Activated T-cell treated with anti-CD3 and anti-CD28 coated beads, Interleukin-2, amount 50 U/mL, for 24 hours (primary cell): ENCODE measurements around the gene NCKAP5.

Source experiments
- DNase-seq: peaks from one replicate; pipeline ENCODE4 v3.0.0-alpha.2; 2020
- H3K27ac Mint-ChIP-seq: 2 replicates; pipeline ENCODE4 v1.8.0; 2020; ENCODE audit warnings: mild to moderate bottlenecking, mixed read lengths
- H3K27me3 Mint-ChIP-seq: 2 replicates; pipeline ENCODE4 v1.8.0; 2020; ENCODE audit warnings: mixed read lengths
- H3K36me3 Mint-ChIP-seq: 2 replicates; pipeline ENCODE4 v1.8.0; 2020; ENCODE audit warnings: low read depth, mixed read lengths
- H3K4me1 Mint-ChIP-seq: 2 replicates; pipeline ENCODE4 v1.8.0; 2020; ENCODE audit warnings: low read depth, mixed read lengths
- H3K4me3 Mint-ChIP-seq: 2 replicates; pipeline ENCODE4 v1.8.0; 2020; ENCODE audit warnings: mild to moderate bottlenecking, moderate library complexity, mixed read lengths
- H3K9me3 Mint-ChIP-seq: 2 replicates; pipeline ENCODE4 v1.8.0; 2020; ENCODE audit warnings: mixed read lengths

NCKAP5 gene

DNA sequence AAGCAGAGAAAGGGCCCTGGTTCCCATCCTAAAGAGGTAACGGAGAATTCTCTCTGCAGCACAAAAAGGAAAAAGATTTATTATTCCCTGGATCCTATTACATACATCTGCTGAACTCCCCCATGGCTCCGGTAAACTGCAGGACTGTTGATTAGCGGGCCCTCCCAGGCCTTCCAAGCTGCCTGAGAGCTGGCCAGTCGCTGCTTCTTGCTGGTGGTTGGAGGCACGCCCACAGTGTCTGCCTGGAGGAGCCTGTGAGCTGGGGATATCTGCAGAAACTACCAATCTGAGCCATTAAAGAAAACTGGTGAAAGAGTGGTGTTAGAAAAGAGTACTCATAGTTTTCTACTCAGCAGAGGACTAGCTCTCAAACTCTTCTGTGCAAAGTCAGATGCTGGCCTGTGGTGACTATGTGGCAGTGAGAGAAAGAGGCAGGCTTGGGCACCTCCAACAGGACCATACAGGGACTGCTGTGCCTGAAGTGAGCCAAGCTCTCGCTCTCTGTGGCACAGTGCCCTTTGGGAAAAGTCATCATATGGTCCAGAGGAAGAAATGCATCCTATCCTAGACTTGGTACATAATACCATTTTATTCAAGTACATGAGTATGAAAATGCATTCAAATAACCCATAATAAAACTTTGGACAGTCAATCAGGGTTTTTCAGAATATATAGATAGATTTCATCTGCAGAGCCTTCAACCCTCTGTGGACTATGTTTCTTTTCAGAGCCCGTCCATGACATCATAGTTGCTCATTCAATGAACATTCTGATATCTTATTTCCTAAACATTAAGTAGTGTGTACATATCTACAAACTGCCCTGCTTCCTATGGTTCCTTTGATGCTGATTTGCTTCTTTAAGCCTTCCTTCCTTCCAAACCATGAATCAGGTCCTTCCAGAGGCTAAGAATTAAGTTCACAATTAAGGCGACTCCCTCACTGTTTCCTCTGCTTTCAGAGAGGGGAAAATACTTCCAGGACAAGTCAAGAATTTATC lies 656.2 kb downstream of the NCKAP5 start:
- H3K9me3 Mint-ChIP-seq: peaks cover 7% of the 10 kb centered on the region
- DNase-seq: no peak

GRCh38 chr2:132910432-132910831 lies 657.8 kb downstream of the NCKAP5 start:
- H3K9me3 Mint-ChIP-seq: peaks cover 12% of the 10 kb centered on the region
- no peaks in the 10 kb centered on the region for H3K36me3 Mint-ChIP-seq
- H3K4me3 Mint-ChIP-seq: no peak overlapping the region
- no peaks in the 10 kb centered on the region for H3K4me1 Mint-ChIP-seq
- H3K27me3 Mint-ChIP-seq: no peaks in the 10 kb centered on the region
- H3K27ac Mint-ChIP-seq: no peak overlapping the region
- no peak for DNase-seq

More for the DNA sequence above, 656.2 kb downstream of the NCKAP5 start:
- Mint-ChIP-seq H3K4me3 (no peak overlapping the region), H3K27ac (no peak overlapping the region), H3K36me3 (no peaks in the 10 kb centered on the region), H3K27me3 (no peaks in the 10 kb centered on the region), H3K4me1 (no peaks in the 10 kb centered on the region)

DNA sequence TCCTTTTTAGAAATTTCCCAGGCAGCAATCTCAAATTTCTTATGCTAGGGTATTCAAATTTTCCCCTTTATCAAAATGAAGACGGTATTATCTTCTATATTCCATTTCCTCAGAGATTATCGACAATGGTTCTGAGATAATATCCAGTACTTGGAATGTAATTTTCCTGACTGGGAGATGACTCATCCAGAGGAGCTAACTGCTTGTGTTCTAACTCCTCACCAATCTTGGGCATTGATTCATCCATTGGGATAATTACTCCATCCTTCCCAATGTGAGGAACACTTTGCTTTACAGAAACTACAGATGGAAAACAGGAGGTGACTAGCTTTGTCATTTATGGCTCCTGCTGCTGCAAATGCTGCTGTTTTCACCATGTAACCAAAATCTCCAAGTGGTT lies 658.8 kb downstream of the NCKAP5 start:
- Mint-ChIP-seq H3K27me3 (no peaks in the 10 kb centered on the region), H3K27ac (no peak overlapping the region), H3K4me1 (no peaks in the 10 kb centered on the region), H3K36me3 (no peaks in the 10 kb centered on the region), H3K4me3 (no peak overlapping the region), H3K9me3 (peaks cover 15% of the 10 kb centered on the region)
- no peak for DNase-seq

GRCh38 chr2:132904142-132904842 lies 664.0 kb downstream of the NCKAP5 start:
- Mint-ChIP-seq H3K4me3 (no peak overlapping the region), H3K27ac (no peak overlapping the region), H3K27me3 (no peaks in the 10 kb centered on the region), H3K4me1 (no peaks in the 10 kb centered on the region), H3K9me3 (peaks cover 20% of the 10 kb centered on the region), H3K36me3 (no peaks in the 10 kb centered on the region)
- no peak for DNase-seq

GRCh38 chr2:132902626-132903025 lies 665.6 kb downstream of the NCKAP5 start:
- Mint-ChIP-seq H3K27me3 (no peaks in the 10 kb centered on the region), H3K36me3 (no peaks in the 10 kb centered on the region), H3K27ac (no peak overlapping the region), H3K4me1 (no peaks in the 10 kb centered on the region), H3K9me3 (peaks cover 23% of the 10 kb centered on the region), H3K4me3 (no peak overlapping the region)
- no peak for DNase-seq

DNA sequence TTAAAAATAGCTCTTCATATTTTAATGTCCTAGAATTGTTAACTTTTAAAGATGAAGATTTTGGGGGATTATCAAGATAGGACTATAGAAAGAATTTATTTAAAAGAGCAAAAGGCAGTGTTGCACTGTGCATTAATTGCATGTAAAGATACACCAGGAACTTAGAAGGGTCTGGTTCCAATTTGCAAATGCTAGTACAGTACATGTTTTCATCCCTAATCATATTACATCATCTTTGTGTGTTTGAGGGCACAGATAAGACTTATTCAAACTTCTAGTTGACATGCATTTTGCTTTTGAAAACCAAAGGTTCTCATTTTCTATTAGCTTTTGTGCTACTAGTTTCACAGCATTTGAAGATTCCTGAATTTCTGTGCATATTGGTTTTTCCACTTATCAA lies 666.6 kb downstream of the NCKAP5 start:
- peaks cover 23% of the 10 kb centered on the region for H3K9me3 Mint-ChIP-seq
- no peaks in the 10 kb centered on the region for H3K36me3 Mint-ChIP-seq
- no peaks in the 10 kb centered on the region for H3K27me3 Mint-ChIP-seq
- no peak overlapping the region for H3K27ac Mint-ChIP-seq
- DNase-seq: no peak
- no peaks in the 10 kb centered on the region for H3K4me1 Mint-ChIP-seq
- H3K4me3 Mint-ChIP-seq: no peak overlapping the region

DNA sequence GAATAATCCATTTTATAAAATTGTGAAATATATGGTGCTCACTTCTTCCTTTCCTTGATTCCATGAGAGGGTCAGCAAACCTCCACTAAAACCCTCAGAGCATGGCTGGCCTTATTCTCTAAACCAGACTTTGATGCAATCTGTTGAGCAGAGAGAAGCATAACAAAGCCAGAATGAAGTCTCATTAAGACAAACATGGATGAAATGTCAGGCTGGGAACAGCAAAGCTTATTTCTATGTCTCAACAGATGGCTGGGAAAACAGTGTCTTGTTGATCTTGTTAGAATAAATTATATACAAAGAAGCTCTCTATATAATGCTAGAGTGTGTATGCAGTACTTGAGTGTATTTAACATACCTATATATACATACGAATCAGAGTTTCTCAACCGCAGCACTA lies 671.2 kb downstream of the NCKAP5 start:
- Mint-ChIP-seq H3K27me3 (no peaks in the 10 kb centered on the region), H3K4me3 (no peak overlapping the region), H3K27ac (no peak overlapping the region), H3K4me1 (no peaks in the 10 kb centered on the region), H3K9me3 (peaks cover 13% of the 10 kb centered on the region), H3K36me3 (no peaks in the 10 kb centered on the region)
- no peak for DNase-seq

DNA sequence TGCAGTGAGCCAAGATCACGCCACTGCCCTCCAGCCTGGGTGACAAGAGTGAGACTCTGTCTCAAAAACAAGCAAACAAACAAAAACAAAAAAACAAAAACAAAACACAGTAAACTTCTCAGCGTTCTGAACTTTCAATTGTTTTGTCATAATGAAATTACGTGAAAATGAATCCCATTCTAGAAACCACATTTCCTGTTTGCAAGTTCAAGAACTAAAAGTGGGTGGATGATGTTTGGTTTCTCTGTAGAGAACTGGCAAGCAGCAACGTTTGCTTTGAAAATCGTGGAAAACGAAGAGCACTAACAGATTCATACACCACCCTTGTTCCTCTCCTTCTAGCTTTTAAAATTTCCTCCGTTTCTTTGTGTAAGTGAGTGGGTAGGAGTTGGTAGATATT lies 672.2 kb downstream of the NCKAP5 start:
- Mint-ChIP-seq H3K4me3 (no peak overlapping the region), H3K9me3 (peaks cover 12% of the 10 kb centered on the region), H3K36me3 (no peaks in the 10 kb centered on the region), H3K27me3 (no peaks in the 10 kb centered on the region), H3K27ac (no peak overlapping the region), H3K4me1 (no peaks in the 10 kb centered on the region)
- no peak for DNase-seq

- Mint-ChIP-seq H3K27me3 (no peaks in the 10 kb centered on the region), H3K9me3 (peaks cover 12% of the 10 kb centered on the region), H3K27ac (no peak overlapping the region), H3K4me1 (no peaks in the 10 kb centered on the region), H3K36me3 (no peaks in the 10 kb centered on the region), H3K4me3 (no peak overlapping the region)
- DNase-seq: no peak
Measured at GRCh38 chr2:132891498-132891897, 676.8 kb downstream of the NCKAP5 start.

- Mint-ChIP-seq H3K36me3 (no peaks in the 10 kb centered on the region), H3K4me1 (no peaks in the 10 kb centered on the region), H3K4me3 (no peak overlapping the region), H3K9me3 (peaks cover 8% of the 10 kb centered on the region), H3K27me3 (no peaks in the 10 kb centered on the region), H3K27ac (no peak overlapping the region)
- DNase-seq: no peak
Measured at GRCh38 chr2:132886574-132886973, 681.7 kb downstream of the NCKAP5 start.

- Mint-ChIP-seq H3K4me3 (no peak overlapping the region), H3K27me3 (no peaks in the 10 kb centered on the region), H3K36me3 (no peaks in the 10 kb centered on the region), H3K9me3 (peaks cover 8% of the 10 kb centered on the region), H3K4me1 (no peaks in the 10 kb centered on the region), H3K27ac (no peak overlapping the region)
- no peak for DNase-seq
Measured at GRCh38 chr2:132884705-132885104, 683.6 kb downstream of the NCKAP5 start.

DNA sequence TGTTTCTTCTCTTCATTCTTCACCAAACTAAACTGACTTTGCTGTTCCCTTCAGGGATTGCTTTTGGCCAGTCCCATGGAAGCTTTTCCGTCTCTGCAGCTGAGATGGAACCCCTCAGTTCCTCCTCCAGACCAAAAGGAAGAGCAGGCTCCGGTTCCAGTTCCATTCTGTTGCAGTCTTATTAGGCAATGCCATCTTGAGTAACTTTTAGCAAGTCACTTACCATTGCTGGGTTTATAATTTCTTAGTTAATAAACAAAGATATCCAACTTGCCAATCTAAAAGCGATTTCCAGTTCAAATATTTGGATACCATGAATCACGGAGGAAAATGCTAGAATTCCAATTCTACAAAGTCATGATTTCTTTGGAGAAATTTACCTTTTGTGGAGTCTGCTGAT lies 684.0 kb downstream of the NCKAP5 start:
- H3K4me1 Mint-ChIP-seq: no peaks in the 10 kb centered on the region
- DNase-seq: no peak
- H3K36me3 Mint-ChIP-seq: no peaks in the 10 kb centered on the region
- no peak overlapping the region for H3K27ac Mint-ChIP-seq
- peaks cover 8% of the 10 kb centered on the region for H3K9me3 Mint-ChIP-seq
- H3K27me3 Mint-ChIP-seq: no peaks in the 10 kb centered on the region
- no peak overlapping the region for H3K4me3 Mint-ChIP-seq

DNA sequence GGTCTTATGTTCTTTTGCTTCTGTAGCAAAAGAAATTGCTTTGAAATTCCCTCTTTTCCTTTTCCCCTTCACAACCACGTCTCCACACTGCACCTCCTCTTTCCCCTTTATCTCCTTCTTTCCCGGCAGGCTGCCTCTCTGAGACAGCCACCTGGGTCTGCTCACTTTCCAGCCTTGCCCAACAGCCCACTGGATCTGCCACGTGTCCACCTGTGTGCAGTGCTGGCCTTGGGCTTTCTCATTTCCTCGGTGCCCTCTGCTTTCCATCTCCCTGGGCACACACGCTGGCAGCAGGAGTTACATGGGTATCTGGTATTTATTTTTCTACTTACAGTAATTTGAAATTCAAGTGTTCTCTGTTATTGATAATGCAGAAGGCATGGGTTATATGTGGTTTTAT lies 684.8 kb downstream of the NCKAP5 start:
- Mint-ChIP-seq H3K4me1 (no peaks in the 10 kb centered on the region), H3K27me3 (no peaks in the 10 kb centered on the region), H3K27ac (no peak overlapping the region), H3K4me3 (no peak overlapping the region), H3K36me3 (no peaks in the 10 kb centered on the region), H3K9me3 (peaks cover 8% of the 10 kb centered on the region)
- no peak for DNase-seq

GRCh38 chr2:132881546-132881945 lies 686.7 kb downstream of the NCKAP5 start:
- no peak overlapping the region for H3K4me3 Mint-ChIP-seq
- no peaks in the 10 kb centered on the region for H3K4me1 Mint-ChIP-seq
- DNase-seq: no peak
- H3K27ac Mint-ChIP-seq: no peak overlapping the region
- H3K36me3 Mint-ChIP-seq: no peaks in the 10 kb centered on the region
- peaks cover 5% of the 10 kb centered on the region for H3K9me3 Mint-ChIP-seq
- no peaks in the 10 kb centered on the region for H3K27me3 Mint-ChIP-seq

GRCh38 chr2:132877923-132878322 lies 690.3 kb downstream of the NCKAP5 start:
- Mint-ChIP-seq H3K36me3 (no peaks in the 10 kb centered on the region), H3K27ac (no peak overlapping the region), H3K27me3 (no peaks in the 10 kb centered on the region), H3K4me3 (no peak overlapping the region), H3K4me1 (no peaks in the 10 kb centered on the region), H3K9me3 (peaks cover 4% of the 10 kb centered on the region)
- DNase-seq: no peak
